NB4 (cell line): ENCODE results near the gene TBC1D30.

Experiments used
- POLR2A ChIP-seq: IDR thresholded peaks from 2 replicates; pipeline ENCODE4 v1.6.1; 2011; ENCODE audit warnings: mild to moderate bottlenecking; ENCODE audit not compliant: insufficient read length; ENCODE audit errors: extremely low read depth
- TF ChIP-seq, protein P1 (sequence below): IDR thresholded peaks from one replicate; pipeline ENCODE4 v1.5.1; 2012; ENCODE audit warnings: low read depth, low read length

DNA sequence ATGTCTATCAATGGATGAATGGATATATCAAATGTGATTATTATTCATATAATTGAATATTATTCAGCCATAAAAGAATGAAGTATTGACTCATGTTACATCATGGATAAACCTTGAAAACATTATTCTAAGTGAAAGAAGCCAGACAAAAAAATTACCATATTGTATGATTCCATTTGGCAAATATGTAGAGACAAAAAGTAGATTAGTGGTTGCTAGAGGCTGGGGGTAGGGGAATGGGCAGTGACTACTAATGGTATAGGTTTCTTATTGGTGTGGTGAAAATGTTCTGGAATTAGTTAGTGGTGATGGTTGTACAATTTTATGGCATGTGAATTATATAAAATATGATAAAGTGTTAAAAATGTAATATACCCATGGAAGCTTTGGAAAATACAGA is 33.4 kb upstream of the TBC1D30 start:
- TF ChIP-seq, protein P1, sequence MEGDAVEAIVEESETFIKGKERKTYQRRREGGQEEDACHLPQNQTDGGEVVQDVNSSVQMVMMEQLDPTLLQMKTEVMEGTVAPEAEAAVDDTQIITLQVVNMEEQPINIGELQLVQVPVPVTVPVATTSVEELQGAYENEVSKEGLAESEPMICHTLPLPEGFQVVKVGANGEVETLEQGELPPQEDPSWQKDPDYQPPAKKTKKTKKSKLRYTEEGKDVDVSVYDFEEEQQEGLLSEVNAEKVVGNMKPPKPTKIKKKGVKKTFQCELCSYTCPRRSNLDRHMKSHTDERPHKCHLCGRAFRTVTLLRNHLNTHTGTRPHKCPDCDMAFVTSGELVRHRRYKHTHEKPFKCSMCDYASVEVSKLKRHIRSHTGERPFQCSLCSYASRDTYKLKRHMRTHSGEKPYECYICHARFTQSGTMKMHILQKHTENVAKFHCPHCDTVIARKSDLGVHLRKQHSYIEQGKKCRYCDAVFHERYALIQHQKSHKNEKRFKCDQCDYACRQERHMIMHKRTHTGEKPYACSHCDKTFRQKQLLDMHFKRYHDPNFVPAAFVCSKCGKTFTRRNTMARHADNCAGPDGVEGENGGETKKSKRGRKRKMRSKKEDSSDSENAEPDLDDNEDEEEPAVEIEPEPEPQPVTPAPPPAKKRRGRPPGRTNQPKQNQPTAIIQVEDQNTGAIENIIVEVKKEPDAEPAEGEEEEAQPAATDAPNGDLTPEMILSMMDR: no peak
- TF ChIP-seq POLR2A: no peak
